Posterior cingulate gyrus (tissue), 11 donors: ENCODE data around the gene APAF1.
"Not testable (repeated sequence)": the region's sequence is repeated elsewhere in the genome, so short reads cannot be mapped to it uniquely, and the experiment has no call there.

Source experiments
- DNase-seq, 10 donors: peaks; one replicate each; pipeline versions ENCODE4 v3.0.0 to v3.0.0-alpha.2; 2020 to 2021; ENCODE audit warnings: mixed read lengths in 3 of 10
- intact Hi-C: fragments of 100-400 bp; cut with DNase I; formaldehyde crosslinking; loops from one replicate; pipeline ENCODE4 v1.15.1; 2023

Gene APAF1

DNA sequence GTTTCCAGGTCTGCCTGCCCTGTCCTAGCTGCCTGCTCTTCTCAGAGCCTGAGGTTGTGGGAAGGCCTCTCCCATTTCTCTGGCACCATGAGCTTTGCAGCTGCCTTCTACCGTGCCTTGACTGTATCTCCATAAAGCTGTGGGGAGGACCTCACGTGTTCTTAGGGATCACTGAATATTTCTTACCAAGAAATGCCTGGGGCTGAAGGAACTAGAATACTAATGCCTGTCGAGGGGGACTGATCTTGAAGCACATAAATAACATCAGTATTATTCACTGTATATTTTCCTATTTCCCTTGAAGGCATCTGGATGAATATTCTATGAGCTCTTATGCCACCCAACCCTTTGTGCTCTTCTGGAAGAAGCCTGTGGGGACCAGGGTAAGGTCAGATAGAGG lies 103.4 kb downstream of the APAF1 start:
- intact Hi-C loops: loop anchor here (10.0 kb wide), 1 partner anchor 146 kb away; no protein-coding TSS in a partner anchor

DNA sequence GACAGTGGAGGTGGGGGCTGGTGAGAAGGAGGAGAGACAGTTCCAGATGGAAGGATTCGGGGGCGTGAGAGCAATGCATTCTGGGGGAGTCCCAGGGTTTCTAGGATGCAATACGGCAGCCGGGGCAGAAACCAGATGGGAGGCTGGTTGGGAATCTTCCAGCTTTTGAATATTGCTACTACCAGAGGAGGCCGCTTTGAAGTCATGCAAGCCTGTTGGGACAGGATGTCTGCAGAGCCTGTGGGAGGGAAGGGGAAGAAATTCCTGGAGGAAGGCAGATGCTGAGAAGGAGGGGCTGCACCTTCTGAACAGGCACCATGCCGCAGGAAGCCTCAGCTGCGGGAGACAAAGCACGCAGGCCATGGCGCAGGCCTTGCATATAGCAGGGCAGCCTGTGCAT lies 105.4 kb downstream of the APAF1 start:
- intact Hi-C loops: no loop called here
- DNase-seq: peak; percentile 23 to 95 (median 70)

More for the DNA sequence above, 103.4 kb downstream of the APAF1 start:
- DNase-seq: no peak

- intact Hi-C loops: no loop called here
- no peak for DNase-seq
These were observed 106.6 kb downstream of the APAF1 start for GRCh38 chr12:98751580-98752115.

- peak in 2 of 10 donors; percentile 39 to 79 for DNase-seq
- intact Hi-C loops: no loop called here
These were observed 107.6 kb downstream of the APAF1 start for GRCh38 chr12:98752726-98753125.

DNA sequence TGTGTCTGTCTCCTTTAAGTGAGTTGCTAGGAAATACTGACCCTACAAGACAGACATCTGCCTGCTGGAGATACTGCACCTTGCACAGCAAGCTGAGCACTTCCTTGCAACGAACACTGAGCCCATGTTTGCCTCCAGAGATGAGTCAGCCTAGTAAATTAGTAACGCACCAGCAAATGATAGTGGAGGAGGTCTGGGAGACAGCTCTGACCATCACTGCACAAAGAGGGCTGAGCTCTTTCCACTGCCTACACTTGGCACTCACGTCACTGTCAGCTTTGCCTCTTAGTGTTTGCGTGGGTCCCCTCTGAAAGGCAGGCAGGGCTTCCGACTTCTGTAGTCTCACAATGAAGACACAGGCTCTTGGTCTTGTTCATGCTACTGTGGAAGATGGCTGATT lies 109.0 kb downstream of the APAF1 start:
- DNase-seq: peak in 9 of 10 donors; percentile 34 to 93 (median 64)
- intact Hi-C loops: no loop called here

- intact Hi-C loops, DNase-seq: not testable (repeated sequence)
These were observed 110.8 kb downstream of the APAF1 start for GRCh38 chr12:98755855-98756254.

GRCh38 chr12:98757455-98757854 lies 112.4 kb downstream of the APAF1 start:
- intact Hi-C loops: no loop called here
- DNase-seq: no peak

GRCh38 chr12:98758331-98758730 lies 113.2 kb downstream of the APAF1 start:
- peak; percentile 51 to 97 (median 79) for DNase-seq
- intact Hi-C loops: no loop called here

DNA sequence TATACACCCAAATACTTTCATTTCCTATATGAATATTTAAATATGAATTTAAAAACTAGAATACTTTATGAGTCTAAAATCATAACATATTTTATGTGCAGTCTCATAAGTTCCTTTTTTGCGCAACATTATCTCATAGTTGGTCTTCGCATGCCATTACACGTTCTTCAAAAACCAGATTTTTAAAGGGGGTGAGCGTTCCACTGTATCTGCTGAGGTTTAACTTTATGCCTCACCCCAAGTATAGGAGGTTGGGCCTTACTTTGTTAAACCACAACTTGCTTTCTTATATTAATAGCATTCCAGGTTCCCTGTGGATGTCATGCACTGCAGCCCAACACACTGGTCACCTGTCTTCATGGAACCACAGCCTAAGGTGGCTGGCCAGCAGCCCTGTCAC lies 118.6 kb downstream of the APAF1 start:
- DNase-seq: no peak
- intact Hi-C loops: no loop called here

- peak in 4 of 10 donors; percentile 14 to 76 (median 49) for DNase-seq
- intact Hi-C loops: no loop called here
These were observed 122.2 kb downstream of the APAF1 start for GRCh38 chr12:98767248-98767647.

GRCh38 chr12:98769068-98769467 lies 124.0 kb downstream of the APAF1 start:
- DNase-seq: no peak
- intact Hi-C loops: no loop called here

DNA sequence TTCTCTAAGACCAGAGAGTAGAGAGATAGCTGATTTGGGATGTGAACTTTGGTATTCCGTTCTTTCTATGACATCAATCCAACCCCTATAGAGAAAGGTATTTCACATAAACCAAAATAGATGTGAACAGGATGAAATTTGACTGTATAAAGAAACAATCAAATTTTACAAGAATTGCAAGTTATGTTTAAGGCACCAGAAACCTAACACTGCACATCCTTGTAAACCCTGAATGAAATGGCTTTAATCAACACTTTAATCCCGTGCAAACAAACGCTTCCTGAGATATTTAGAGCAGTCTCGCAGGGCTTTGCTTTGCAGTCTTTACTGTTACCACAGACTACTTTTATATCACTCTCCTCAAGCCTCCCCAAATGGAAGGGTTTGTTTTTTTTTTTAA lies 125.1 kb downstream of the APAF1 start:
- intact Hi-C loops: no loop called here
- no peak for DNase-seq

DNA sequence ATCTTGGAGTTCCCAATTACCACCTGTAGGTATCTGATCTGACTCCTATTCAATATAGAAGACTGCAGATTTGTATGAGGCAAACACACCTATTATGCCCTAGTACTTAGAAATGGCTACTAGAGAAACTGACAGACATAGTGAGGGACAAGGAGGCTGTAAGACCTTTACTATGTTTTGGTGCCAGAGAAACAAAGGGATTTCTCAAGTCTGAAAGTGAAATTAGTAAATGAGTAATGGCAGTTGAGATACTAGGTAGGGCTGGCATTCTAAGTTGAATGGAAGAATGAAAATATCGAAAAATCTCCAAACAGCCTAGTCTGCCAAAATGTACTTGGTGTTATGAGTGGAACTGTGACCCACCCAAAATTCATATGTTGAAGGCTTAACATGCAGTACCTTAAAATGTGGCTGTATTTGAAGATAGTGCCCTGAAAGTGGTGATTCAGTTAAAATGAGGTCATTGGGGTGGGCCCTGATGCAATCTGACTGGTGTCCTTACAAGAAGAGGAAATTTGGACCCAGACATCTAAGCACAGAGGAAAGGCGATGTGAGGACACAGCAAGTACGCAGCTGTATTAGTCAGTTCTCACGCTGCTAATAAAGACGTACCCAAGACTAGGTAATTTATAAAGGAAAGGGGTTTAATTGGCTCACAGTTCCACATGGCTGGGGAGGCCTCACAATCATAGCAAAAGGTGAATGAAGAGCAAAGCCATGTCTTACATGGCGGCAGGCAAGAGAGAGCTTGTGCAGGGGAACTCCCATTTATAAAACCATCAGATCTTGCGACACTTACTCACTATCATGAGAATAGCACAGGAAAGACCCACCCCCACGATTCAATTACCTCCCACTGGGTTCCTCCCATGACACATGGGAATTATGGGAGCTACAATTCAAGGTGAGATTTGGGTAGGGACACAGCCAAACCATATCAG lies 127.0 kb downstream of the APAF1 start:
- DNase-seq: no peak
- intact Hi-C loops: no loop called here

GRCh38 chr12:98772818-98773217 lies 127.7 kb downstream of the APAF1 start:
- no peak for DNase-seq
- intact Hi-C loops: no loop called here

DNA sequence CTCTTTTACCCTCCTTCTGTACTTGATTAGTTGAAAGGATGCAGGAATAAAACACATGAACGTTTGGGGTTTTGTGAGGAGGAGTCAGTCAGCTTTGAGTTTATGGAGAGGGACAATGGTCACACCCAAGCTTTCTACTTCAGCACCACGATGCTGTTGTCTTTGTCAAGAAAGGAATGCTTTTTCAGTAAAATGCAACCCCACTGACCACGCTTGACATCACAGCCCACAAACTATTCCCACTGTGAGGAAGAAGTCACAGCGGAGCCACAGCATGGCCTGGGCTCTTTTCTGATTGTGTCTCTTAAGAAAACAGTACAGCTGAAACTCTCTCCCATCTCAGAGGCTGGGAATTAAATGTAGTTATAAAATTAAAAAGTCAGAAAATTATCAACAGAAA lies 135.2 kb downstream of the APAF1 start:
- no peak for DNase-seq

GRCh38 chr12:98783420-98783819 lies 138.3 kb downstream of the APAF1 start:
- intact Hi-C loops: no loop called here
- DNase-seq: no peak

More for the DNA sequence above, 135.2 kb downstream of the APAF1 start:
- intact Hi-C loops: no loop called here
